HG03460 (cell line): ENCODE results near the gene ZNF454.

Experiments used
- ATAC-seq: cut with Tn5 transposase; IDR thresholded peaks from one replicate; pipeline ENCODE4 v1.9.1; 2021; ENCODE audit not compliant: unreplicated experiment

ZNF454 gene

DNA sequence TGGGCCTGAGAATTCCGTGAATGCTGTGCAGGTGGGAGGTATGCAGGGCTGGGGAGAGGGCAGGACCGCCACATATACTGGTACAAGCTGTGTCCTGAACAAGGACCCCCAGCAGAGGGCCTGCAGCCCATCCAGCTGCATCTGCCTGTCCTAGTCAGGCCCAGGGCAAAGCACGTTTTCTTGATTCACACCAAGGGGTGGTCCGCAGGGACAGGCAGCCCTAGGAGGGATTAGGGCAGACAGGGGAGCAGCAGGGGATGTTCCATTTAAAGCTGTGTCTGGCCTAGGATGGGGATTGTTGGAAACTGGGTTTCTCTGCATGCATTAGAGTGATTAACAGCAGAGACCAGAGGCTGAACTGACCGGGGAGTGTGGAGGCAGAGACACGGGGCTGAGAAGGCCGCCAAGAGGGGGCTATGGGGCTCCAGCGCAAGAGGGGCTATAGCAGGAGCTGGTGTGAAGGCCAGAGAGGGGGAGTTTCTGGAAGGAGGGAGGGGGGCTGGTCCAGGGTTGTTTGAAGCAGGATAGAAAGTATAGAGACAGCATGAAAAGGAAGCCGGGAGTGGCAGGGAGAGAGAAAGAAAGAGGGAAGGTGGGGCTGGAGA is 51.4 kb downstream of the ZNF454 start:
- ATAC-seq, result no peak

DNA sequence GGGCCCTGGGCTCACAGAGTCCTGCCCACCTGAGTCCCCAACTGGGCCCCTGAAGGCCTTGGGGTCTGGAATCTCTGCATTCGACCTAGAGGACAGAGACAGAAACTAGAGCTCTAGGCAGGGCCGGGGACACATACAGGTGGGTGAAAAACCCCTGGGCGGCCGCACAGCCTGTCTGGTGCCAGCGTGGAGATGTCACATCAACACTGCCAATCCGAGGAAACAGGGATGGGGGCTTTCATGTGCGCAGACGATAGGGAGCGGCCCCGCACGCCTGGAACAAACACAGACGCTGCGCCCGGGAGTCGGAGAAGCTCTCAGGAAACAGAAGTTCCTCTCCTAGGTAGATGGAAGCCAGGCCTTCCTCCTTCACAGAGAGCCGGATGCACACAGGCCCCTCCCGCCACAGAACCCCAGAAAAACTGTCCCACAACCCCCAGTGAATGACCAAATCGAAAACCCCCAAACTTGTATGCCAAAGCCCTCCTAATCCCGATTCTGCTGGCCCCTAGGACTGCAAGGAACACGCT is 52.3 kb downstream of the ZNF454 start:
- ATAC-seq, result no peak

DNA sequence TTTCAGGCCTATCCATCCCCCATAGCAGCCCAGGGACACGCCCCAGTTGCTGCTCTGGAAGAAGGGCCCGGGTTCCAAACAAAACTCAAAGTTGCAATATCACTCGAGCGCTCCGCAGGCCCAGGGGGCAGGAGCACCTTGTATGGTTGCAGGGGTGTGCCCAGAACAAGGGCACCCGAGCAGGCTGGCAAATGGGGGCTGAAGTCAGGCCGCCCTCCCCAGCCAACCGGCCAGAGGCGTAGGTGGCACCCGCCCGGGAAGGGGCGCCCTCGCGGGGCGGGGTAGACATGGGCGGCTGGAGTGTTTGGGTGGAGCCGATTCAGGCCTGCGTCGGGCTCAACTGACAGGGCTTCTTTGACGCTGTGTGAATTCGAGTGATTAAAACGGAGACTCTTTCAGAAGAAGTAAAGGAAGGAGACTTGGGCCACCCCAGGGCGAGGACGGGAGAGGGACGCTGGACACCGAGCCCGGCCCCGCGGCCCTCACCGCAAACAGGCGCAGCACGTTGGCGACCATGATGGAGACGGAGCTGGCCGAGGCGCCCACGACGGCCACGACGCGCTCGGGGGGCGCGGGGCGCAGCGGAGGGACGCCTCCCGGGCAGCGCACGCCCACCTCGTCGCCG is 53.1 kb downstream of the ZNF454 start:
- no peak for ATAC-seq

DNA sequence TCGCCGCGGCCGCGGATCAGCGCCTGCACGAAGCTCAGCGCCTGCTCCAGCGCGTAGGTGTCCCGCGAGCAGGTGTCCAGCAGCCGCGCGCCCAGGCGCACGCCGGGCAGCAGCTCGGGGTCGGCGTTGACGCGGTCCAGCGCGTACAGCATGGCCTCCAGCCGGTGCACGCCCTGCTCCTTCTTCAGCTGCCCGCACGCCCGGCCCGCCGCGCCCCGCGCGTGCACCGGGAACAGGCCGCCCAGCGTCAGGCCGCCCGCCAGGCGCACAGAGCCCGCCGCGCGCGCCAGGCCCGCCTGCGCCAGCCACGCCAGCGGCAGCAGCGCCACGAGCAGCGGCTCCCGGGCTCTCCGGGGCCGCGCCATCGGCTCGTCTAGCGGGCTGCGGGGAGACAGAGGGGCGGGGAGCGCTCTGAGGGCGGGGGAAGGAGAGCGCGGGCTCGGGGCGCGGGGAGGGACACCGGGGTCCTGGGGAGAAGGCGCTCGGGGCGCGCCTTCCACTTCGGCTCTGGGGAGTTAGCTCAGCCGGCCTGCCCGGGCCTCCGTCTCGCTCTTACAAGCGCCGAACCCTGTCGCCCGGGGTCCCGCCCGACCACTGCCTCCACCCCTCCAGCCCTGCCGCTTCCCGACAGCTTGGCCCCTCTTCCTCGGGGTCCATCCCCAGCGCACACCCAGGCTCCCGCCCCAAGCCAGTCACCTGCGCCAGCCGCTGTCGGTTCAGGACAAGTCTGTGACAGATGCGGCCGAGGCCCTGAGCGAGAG is 53.8 kb downstream of the ZNF454 start, which contains the start of gene GRM6:
TSS of gene GRM6 (minus strand) at position 741 of the 761 bp plus-strand sequence. CDS start at position 365, 376 bp downstream.
- ATAC-seq, result no peak

DNA sequence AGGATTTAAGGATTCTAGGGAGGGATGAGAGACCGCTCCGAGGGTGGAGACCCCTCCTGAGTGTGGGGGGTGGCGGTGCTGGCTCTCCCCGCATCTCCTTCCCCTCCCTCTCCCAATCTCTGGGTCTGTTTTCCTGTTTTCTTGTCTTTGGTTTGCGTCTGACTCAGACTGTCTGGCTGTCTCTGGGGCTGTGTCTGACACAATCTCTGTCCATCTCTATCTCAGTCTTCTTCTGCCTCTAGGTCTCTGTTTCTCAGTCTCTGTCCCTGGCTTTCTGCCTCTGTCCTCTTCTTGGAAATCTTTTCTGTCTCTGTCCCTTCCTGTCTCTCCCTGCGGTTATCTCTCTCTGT is 54.3 kb downstream of the ZNF454 start:
- no peak for ATAC-seq

DNA sequence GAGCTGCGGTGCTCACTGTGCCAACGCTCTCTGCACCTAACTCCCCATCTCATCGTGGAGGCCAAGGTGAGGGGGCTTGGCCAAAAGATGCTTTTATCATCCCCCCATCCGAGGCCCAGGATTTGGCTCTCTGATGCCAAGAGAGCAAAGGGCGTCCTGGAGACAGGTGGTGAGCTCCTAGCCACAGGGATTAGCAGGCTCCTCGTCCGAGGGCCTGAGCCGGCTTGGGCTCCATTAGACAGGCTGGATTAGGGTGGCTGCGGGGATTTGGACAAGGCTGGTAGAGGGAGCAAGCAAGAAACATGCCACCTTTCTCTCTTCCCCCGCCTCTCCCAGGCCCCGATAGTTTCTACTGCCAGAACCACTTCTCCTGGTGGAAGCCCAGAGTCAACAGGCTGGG is 55.2 kb downstream of the ZNF454 start:
- no peak for ATAC-seq

DNA sequence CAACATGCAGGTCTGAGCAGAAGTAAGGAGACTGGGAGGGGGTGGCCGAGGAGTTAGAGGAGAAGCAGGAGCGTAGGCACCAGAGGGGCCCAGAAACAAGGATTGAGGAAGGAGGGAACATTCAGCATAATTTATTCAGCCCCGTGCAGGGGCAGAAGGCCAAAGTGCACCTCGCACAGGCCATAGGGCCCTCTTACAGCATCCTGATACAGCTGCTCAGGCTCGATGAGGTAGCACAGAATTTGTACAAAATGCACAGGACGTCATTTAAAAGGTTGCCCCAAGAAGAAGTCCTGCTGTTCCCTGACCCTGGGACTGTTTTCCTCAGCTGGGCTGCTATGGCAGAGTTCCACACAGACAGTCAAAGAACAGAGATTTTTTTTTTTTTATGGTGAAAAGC is 56.2 kb downstream of the ZNF454 start:
- no peak for ATAC-seq

DNA sequence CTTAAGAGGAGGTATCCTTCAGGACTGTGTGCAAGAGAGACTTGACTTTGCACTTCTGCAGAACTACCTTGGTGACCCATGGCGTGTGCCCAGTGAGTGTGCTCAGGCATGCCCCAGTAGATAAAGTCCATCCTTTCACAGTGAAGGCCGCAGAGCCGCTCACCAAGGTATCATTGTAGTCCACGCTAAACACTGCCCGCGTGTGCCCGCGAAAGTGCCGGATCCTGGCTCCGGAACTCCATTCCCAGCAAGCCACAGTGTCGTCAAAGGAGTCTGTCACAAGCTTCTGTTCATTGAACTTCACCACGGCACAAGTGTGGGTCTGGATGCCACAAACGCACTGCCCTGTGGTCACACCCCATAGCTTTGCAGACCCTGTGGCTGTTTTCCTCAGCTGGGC is 57.4 kb downstream of the ZNF454 start:
- ATAC-seq, result no peak

DNA sequence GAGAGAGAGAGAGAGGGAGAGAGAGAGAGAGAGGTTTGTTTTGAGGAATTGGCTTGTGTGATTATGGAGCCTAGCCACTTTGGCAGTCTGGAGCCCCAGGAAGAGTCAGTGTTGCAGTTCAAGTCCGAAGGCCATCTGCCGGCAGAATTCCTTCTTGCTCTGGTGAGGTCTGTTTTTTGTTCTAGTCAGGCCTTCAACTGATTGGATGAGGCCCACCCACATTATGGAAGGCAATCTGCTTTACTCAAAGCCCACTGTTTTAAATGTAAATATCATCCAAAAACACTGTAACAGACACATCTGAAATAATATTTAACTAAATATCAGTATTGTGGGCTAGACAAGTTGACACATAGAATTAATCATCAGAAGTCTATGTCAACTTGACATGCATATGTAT is 65.6 kb downstream of the ZNF454 start:
- no peak for ATAC-seq

DNA sequence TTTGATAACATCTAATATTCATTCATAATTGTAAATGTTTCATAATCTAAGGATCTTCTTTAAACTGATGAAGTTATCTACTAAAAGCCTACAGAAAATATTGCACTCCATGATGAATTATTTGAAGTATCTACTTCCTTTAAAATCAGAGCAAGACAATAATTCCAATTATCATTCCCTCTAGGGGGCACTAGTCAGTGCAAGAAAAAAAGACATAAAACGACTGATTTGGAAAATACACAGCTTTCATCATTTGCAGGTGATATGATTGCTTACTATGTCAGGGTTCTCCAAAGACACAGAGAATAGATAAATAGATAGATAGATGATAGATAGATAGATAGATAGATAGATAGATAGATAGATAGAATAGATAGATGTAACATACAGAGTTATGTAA is 67.7 kb downstream of the ZNF454 start:
- ATAC-seq, result no peak
